ENCODE results near the gene SLC27A1.
A peak's percentile ranks its signal among the peaks of the same experiment; 100 is the strongest.
"Not testable (repeated sequence)": the region's sequence is repeated elsewhere in the genome, so short reads cannot be mapped to it uniquely, and the experiment has no call there.

Gene SLC27A1

GRCh38 chr19:17457616-17458015, 12.7 kb upstream of the SLC27A1 start:
- no peak for DNase-seq (ENCODE audit: low read depth)

DNA sequence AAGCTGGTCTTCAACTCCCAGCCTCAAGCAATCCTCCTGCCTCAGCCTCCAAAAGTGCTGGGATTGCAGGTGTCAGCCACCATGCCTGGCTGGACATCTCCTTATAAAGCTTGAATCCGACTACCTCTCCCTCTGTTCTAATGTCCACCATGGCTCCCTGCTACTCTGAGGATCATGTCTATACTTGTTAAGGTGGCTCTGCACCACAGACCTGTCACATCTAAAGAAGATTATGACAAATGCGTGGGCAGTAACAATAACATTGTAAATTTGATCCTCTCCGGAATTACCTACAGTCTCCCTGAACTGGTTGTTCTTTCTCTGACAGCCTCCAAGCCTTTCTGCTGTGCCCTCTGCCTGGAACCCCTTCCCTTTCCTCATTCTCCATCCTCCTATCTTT, 11.4 kb upstream of the SLC27A1 start:
- no peak for DNase-seq (ENCODE audit: low read depth)

DNA sequence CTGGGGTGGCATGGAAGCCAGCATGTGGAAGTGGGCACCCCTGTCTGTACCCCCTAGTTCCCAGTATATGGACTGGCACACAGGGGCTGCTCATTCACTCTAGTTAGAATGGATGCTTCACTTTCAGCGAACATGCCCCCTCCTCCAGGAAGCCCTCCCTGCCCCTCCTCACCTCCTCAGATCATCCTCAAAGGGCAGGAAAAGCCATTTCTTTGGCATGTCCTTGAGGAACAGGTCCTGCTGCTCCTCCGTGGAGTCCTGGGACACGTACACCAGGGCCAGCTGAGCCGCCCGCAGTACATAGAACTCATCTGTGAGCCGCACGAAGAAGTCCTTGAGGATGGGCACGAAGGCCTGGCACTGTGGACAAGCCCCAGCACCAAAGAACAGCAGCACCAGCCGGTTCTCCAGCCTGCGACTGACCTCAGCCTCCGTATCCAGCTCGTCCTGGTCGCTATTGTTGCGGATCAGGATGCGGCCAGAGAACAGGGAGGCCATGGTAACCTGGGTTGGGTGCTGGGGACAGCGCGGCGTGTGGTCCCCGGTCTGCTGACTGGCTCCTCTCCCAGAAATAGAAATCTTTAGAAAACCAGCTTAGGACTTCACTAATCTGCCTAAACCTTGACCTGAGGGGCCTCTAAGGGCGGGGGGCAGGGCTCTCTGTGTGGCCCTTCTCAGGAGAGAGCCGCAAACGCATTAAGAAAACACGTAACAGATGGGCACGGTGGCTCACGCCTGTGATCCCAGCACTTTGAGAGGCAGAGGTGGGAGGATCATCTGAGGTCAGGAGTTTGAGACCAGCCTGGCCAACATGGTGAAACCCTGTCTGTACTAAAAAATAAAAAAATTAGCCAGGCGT, 9.7 kb upstream of the SLC27A1 start, which contains the start of gene NXNL1:
NXNL1 (minus strand) TSS at position 555 of the 859 bp plus-strand sequence; CDS start at position 498, 57 bp downstream.
- no peak for DNase-seq (ENCODE audit: low read depth)

GRCh38 chr19:17466487-17466850, 3.9 kb upstream of the SLC27A1 start:
- no peak for DNase-seq (ENCODE audit: low read depth)

DNA sequence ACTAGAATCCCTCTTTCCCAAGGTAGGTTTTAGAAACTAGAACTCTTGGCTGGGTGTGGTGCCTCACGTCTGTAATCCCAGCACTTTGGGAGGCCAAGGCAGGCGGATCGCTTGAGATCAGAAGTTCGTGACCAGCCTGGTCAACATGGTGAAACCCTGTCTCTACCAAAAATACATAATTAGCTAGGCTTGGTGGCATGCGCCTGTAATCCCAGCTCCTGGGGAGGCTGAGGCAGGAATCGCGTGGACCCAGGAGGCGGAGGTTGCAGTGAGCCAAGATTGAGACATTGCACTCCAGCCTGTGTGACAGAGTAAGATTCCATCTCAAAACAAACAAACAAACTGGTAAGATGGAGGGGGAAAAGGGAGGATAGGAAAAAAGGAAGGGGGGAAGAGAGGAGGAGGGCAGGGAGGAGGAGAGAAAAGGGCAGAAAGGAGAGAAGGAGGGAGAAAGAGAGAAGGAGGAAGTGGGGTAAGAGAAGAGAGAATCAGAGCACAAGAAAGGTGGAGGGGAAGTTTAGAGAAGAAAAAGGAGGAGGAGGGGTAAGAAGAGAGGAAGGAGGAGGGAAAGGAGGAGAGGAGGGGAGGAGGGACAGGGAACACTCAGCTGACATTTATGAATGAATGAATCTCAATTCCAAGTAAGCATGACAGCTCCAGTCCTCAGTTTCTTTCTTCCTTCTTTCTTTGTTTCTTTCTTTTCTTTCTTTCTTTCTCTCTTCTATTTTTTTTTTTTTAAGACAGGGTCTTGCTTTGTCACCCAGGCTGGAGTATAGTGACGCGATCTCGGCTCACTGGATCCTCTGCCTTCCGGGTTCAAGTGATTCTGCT, 2.6 kb upstream of the SLC27A1 start:
- no peak for DNase-seq (ENCODE audit: low read depth)

GRCh38 chr19:17468302-17469091, 1.8 kb upstream of the SLC27A1 start:
- no peak for DNase-seq (ENCODE audit: low read depth)

DNA sequence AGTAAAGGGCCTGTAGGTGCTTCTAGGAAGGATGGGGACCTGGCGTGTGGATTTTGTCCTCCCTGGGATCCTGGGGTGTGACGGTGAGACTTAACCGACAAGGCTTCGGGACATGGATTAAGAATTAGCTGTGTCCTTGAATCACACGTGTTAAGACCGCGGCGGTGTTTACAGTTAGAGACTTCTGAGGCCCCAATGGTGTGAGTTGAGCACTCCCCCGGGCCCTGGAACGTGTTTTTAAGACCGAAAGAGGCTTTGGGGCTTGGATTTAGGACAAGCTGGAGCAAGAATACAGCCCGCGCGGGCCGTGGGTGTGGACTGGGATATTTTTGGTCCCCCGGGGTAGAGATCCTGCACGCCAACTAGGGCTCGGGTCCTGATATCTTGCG, 1.2 kb upstream of the SLC27A1 start:
- no peak for DNase-seq (ENCODE audit: low read depth)

GRCh38 chr19:17469481-17470067, 750 bp upstream of the SLC27A1 start:
- DNase-seq (ENCODE audit: low read depth), result peak; percentile 88

DNA sequence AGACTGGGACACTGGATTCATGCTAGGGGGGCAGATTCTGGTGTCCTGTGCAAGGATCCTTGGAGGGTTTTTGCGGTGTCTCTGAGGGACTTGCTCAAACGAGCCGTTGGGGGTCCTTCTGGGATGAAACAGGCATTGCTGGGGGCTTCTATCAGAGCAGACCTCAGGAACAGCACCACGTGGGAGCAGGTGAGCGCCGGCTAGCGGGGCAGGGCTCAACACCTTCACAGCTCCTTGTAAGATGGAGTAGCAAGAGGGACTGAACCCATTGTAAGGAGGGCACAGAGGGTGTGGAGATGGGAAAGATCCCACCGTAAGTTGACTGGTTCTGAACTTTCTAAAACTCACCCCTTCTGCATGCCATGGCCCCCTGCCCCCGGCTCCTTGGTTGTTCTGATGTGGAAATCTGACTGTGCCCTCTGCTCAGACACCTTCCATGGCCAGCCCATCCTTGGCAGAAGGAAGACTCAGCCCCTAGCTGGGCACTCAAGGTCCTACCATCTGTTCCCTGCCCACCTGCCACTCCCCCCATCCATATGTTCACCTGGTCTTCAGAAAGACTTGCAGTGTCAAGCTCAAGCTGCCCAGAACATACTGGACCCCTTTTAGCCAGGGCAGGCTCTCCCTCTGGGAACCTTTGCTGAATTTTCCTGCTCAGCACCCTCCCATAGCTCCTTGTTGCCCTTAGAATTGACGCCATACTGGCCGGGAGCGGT, 1.2 kb downstream of the SLC27A1 start:
- no peak for DNase-seq (ENCODE audit: low read depth)

DNA sequence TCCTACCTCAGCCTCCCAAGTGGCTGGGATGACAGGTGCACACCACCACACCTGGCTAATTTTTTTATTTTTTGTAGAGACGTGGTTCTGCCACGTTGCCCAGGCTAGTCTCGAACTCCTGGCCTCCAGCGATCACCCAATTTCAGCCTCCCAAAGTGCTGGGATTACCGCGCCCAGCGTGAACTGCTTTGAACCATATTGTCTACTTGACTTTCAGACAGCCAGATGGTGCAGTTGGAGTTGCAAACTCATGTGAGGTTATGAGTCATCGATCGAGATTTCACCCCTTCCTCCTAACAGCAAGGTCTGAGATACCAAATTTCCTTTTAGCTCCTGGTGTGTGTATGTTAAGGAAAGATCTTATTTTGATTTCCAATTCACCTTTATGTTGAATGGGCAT, 2.7 kb downstream of the SLC27A1 start:
- no peak for DNase-seq (ENCODE audit: low read depth)

- DNase-seq (ENCODE audit: low read depth), result not testable (repeated sequence)
Observed at GRCh38 chr19:17475011-17475540, 4.8 kb downstream of the SLC27A1 start.

DNA sequence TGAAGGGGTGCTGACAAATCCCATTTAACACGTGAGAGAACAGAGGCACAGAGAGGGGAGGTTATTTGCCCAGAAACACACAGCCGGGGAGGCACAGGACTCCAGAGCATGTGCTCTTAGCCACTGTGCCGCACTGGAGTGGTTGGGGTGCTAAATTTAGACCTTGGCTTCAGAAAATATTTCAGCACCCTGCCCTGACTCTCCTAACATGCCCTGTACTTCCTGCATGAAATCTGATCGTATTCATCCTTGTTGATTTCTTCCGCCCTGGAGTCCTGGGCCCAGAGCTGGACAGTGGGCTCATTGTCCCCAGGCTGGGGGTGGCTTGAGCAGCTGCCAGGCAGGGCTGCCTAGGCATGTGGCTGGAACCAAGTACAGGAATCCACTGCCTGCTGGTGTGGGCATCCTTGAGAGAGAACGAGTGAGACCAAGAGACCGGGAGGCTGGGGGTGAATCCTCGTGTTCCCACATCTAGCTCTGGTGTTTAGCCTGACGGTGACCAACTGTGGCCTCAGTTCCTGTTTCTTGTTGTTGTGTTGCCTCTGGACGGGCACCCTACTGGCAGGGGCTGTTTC, 5.3 kb downstream of the SLC27A1 start:
- no peak for DNase-seq (ENCODE audit: low read depth)

GRCh38 chr19:17479325-17479791, 9.0 kb downstream of the SLC27A1 start:
- no peak for DNase-seq (ENCODE audit: low read depth)

GRCh38 chr19:17481986-17482385, 11.7 kb downstream of the SLC27A1 start:
- DNase-seq (ENCODE audit: low read depth), result no peak

DNA sequence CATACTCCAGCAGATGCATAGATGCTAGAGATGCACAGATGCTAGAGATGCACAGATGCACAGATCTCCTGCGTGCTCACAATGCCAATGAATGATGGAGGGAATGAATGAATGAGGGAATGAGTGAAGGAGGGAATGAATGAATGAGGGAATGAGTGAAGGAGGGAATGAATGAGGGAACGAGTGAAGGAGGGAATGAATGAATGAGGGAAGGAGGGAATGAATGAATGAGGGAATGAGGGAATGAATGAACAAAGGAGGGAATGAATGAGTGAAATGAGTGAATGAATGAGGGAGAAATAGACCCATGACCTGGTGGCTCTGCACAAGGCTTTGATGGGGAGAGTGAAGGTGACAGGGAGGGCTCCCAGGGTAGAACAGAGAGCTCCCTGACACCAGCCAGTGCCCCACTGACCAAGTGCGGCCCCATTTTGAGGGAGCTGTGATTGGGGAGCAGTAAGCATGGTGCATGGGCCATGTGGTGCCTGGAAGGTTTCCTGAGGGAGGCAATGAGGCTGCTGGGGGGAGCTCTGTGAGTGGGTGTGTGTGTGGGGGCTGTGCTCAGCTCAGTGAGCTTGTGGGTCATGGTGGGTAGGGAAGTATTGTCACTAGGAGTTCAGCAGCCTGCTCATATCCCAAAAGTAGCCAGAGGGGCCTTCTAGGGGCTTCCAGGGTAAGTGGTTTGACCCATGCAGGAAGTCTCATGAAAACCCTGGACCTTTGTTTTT, 12.7 kb downstream of the SLC27A1 start:
- no peak for DNase-seq (ENCODE audit: low read depth)

GRCh38 chr19:17483605-17484002, 13.3 kb downstream of the SLC27A1 start:
- DNase-seq (ENCODE audit: low read depth), result no peak

GRCh38 chr19:17484520-17485185, 14.3 kb downstream of the SLC27A1 start:
- no peak for DNase-seq (ENCODE audit: low read depth)

GRCh38 chr19:17486545-17487240, 16.4 kb downstream of the SLC27A1 start:
- DNase-seq (ENCODE audit: low read depth), result no peak

Data from stimulated activated CD8-positive, alpha-beta memory T cell treated with anti-CD3 and anti-CD28 coated beads, Interleukin-7, amount 100 ng/mL, for 24 hours (primary cell).